ENCODE results near the gene SLC9A5.

DNA sequence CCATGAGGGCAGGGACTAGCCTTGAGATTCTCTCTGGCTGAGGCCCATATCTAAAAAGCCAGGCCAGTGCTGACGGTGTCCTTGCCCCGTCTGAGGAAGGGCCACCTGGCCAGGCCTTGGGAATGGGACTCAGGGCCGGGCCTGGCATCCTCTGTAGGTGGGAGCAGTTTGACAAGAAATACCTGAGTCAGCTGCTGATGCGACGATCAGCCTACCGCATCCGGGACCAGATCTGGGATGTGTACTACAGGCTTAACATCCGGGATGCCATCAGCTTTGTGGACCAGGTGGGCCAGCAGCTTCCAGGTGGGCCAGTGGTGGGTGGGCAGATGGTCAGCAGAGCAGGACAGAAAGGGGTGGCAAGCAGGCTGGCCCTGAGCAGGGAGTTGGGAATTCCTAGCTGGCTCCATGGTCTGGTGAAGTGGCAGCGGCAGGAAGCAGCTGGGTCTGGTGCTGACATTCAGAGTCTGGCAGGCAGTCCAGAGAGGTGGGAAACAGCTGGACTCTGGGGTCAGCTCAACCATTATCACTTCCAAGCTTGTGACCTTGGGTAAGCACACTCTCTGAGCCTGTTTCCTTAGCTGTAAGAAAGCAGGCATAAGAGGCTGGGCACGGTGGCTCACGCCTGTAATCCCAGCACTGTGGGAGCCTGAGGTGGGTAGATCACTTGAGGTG, 9.5 kb downstream of the SLC9A5 start:
- TF ChIP-seq ZNF274 (IDR thresholded peaks at IDR 0.05; ENCODE audit: low read depth, low read length) (no peak), SUZ12 (IDR thresholded peaks at IDR 0.05; ENCODE audit: extremely low read depth, insufficient read depth, insufficient read length) (no peak)
